GM23248 (cell line): ENCODE measurements around the gene MYO18B.

Experiments
- EZH2 ChIP-seq: fragments of 200-600 bp; sonication (generic); IDR thresholded peaks from 2 replicates; pipeline ENCODE4 v1.6.1; 2018; ENCODE audit warnings: antibody characterized with exemption, mild to moderate bottlenecking; ENCODE audit not compliant: insufficient read depth, poor library complexity, severe bottlenecking
- EZH2phosphoT487 ChIP-seq: fragments of 200-600 bp; sonication (generic); IDR thresholded peaks from 2 replicates; pipeline ENCODE4 v1.6.1; 2018; ENCODE audit warnings: antibody characterized with exemption, moderate library complexity, mild to moderate bottlenecking, low read depth; ENCODE audit not compliant: insufficient read depth

DNA sequence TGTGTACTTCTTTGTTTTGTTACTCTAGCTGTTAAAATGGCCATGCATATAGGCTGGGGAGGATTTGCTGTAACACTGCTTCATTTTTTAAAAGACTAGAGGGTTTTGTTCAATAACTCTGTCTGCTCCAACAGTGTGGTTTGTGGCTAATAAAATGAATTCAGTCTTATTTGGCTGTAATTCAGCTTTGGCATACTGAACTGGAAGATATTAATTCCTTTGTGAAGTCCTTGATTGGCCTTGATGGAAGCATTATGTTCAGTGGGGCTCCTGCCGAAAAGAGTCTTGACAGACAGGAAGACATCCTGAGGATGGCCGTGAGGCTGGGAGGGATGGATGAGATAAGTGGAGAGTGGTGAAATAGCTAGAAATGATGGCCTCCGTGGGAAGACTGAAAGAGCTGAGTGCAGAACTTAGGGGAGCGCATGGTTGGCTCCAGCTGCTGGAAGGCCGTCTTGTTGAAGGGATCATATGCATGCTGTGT lies 44.8 kb upstream of the MYO18B start:
- no peak for TF ChIP-seq EZH2
- no peak for TF ChIP-seq EZH2phosphoT487
